ENCODE data around the gene DEGS2. TPM values are rescaled to one million over a fixed set of nuclear protein-coding genes. Genes with fewer than 3 reads are reported as not detected.

DEGS2 gene
- total and polyA plus RNA-seq, 2 donors (not counting 1 experiment from before 2014, with no cell fraction given), result 0.82 to 6.4 TPM

DNA sequence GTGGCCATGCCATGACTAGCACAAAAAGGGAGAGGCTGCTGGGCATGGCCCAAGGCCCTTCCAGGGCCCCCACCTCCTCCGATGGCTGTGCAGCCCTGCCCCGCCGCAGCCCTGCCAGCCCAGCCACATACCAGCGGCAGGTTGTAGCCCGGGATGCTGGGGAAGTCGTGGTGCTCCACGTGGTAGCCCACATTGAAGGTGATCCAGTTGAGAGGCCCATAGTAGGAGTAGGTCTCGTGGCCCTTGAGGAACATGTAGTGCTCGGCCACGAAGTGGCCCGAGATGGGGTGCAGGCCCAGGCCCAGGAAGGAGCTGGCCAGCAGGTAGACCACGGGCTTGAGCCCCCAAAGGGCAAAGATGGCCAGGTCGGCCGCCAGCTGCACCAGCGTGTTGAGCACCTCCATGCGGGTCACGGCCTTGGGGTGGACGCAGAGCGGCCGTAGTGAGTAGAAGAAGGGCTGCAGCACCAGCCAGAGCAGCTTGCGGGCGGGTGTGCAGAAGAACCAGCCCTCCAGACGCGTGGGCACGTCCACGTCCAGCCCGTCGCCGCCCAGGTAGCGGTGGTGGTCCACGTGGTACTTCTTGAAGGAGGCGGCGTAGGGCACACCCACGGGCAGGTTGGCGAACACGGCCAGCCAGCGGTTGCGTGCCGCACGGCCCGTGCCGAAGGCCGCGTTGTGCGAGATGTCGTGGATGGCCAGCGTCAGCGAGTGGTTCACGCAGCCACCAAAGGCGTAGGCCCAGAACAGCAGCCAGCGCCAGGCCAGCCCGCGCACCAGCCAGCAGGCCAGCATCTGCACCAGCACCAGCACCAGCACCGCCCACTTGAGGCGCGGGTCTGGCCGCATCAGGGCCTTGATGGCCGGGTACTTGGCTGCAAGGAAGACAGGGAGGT is 10.4 kb downstream of the DEGS2 start:
- CTCF ChIA-PET, result interaction anchor here (2.0 to 5.4 kb wide), 2 partner anchors 8 to 43 kb away, joined by 6 to 32 read pairs; no protein-coding TSS in a partner anchor
- H3K27me3 ChIP-seq (replicated peaks in 1 of 4; ENCODE audit: control extremely low read depth in 1 of 4, control insufficient read depth in 3 of 4, insufficient read depth in 4 of 4, low read length in 3 of 4), result no peaks in the 10 kb centered on the region

More for the DNA sequence above, 10.4 kb downstream of the DEGS2 start:
- Histone ChIP-seq H3K79me2 (ENCODE audit: control insufficient read depth, insufficient read depth, low read length) (no peaks in the 10 kb centered on the region), H3K36me3 (replicated peaks in 1 of 2; ENCODE audit: control extremely low read depth in 1 of 2, control insufficient read depth in 1 of 2, extremely low read depth in 1 of 2, insufficient read depth in 2 of 2, low read length in 1 of 2) (peaks cover 0 to 6% of the 10 kb centered on the region in 2 experiments), H4K20me1 (ENCODE audit: control insufficient read depth, insufficient read depth, low read length, poor library complexity, severe bottlenecking) (peaks cover 7% of the 10 kb centered on the region), H3K4me2 (replicated peaks; ENCODE audit: low read depth, low read length, poor library complexity, severe bottlenecking) (no peak overlapping the region), H3K4me3 (ENCODE audit: control extremely low read depth in 1 of 5, extremely low read depth in 1 of 5, insufficient read depth in 1 of 5, low read depth in 2 of 5, low read length in 4 of 5) (no peak overlapping the region), H3K27ac (ENCODE audit: low read length in 2 of 2) (no peak overlapping the region), H3K4me1 (ENCODE audit: control insufficient read depth in 2 of 2, insufficient read depth in 2 of 2, low read length in 2 of 2) (peaks cover 22 to 24% of the 10 kb centered on the region in 2 donors), H3K9me3 (ENCODE audit: control extremely low read depth in 1 of 3, control insufficient read depth in 2 of 3, insufficient read depth in 1 of 3, low read length in 2 of 3) (peaks cover 0 to 12% (median 0%) of the 10 kb centered on the region in 3 donors), H3K9ac (ENCODE audit: low read length) (no peak overlapping the region), H2AFZ (ENCODE audit: insufficient read depth, low read depth, low read length, poor library complexity, severe bottlenecking) (no peak overlapping the region)
- Mint-ChIP-seq H3K27me3 (no peaks in the 10 kb centered on the region), H3K27ac (no peak overlapping the region), H3K4me1 (peaks cover 27% of the 10 kb centered on the region), H3K4me3 (no peak overlapping the region), H3K9me3 (ENCODE audit: insufficient read depth) (no peaks in the 10 kb centered on the region)
- intact Hi-C loops (cut with micrococcal nuclease), result loop anchor here (5.0 kb wide), 1 partner anchor 158 kb away; the partner anchor contains the start of gene SLC25A29
- ATAC-seq (ENCODE audit: low read depth) (no peak), DNase-seq (no peak)
- 98% methylated on average over 58 of the region's 58 CpGs for WGBS (ENCODE audit: insufficient coverage)
- TF ChIP-seq, protein P1, sequence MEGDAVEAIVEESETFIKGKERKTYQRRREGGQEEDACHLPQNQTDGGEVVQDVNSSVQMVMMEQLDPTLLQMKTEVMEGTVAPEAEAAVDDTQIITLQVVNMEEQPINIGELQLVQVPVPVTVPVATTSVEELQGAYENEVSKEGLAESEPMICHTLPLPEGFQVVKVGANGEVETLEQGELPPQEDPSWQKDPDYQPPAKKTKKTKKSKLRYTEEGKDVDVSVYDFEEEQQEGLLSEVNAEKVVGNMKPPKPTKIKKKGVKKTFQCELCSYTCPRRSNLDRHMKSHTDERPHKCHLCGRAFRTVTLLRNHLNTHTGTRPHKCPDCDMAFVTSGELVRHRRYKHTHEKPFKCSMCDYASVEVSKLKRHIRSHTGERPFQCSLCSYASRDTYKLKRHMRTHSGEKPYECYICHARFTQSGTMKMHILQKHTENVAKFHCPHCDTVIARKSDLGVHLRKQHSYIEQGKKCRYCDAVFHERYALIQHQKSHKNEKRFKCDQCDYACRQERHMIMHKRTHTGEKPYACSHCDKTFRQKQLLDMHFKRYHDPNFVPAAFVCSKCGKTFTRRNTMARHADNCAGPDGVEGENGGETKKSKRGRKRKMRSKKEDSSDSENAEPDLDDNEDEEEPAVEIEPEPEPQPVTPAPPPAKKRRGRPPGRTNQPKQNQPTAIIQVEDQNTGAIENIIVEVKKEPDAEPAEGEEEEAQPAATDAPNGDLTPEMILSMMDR (IDR thresholded peaks at IDR 0.05), result no peak
- no peak for TF ChIP-seq EZH2 (IDR thresholded peaks at IDR 0.05; ENCODE audit: borderline replicate concordance, insufficient read depth, low read depth, low read length, poor library complexity, severe bottlenecking)
- POLR2A ChIA-PET, result interaction anchor here (0.6 to 1.1 kb wide), 2 partner anchors 9 to 10 kb away, joined by 3 to 6 read pairs; partner anchors contain the start of gene DEGS2

Measured in B cell (primary cell).